Stimulated activated naive CD4-positive, alpha-beta T cell treated with Interleukin-2 at 50 U/mL for 16 hours (primary cell): ENCODE data around the gene DIP2C.

Source experiments
- DNase-seq: peaks from one replicate; lab custom pipeline; 2025; lab: John Stamatoyannopoulos, UW

Gene DIP2C

GRCh38 chr10:677038-677437 lies 12.4 kb downstream of the DIP2C start:
- no peak for DNase-seq

GRCh38 chr10:676178-676577 lies 13.3 kb downstream of the DIP2C start:
- DNase-seq: no peak

- no peak for DNase-seq
These were observed 13.9 kb downstream of the DIP2C start for GRCh38 chr10:675532-675931.

GRCh38 chr10:673492-673891 lies 16.0 kb downstream of the DIP2C start:
- DNase-seq: no peak

GRCh38 chr10:672992-673391 lies 16.5 kb downstream of the DIP2C start:
- DNase-seq: no peak

- no peak for DNase-seq
These were observed 17.3 kb downstream of the DIP2C start for GRCh38 chr10:672203-672602.

- DNase-seq: no peak
These were observed 18.5 kb downstream of the DIP2C start for GRCh38 chr10:670990-671389.

- no peak for DNase-seq
These were observed 19.4 kb downstream of the DIP2C start for GRCh38 chr10:670038-670437.

GRCh38 chr10:668786-669485 lies 20.5 kb downstream of the DIP2C start:
- no peak for DNase-seq

GRCh38 chr10:667602-668143 lies 21.8 kb downstream of the DIP2C start:
- no peak for DNase-seq

- no peak for DNase-seq
These were observed 22.4 kb downstream of the DIP2C start for GRCh38 chr10:667096-667495.

GRCh38 chr10:666237-667012 lies 23.0 kb downstream of the DIP2C start:
- no peak for DNase-seq

GRCh38 chr10:665579-666091 lies 23.8 kb downstream of the DIP2C start:
- no peak for DNase-seq

GRCh38 chr10:664893-665292 lies 24.6 kb downstream of the DIP2C start:
- no peak for DNase-seq

GRCh38 chr10:664301-664700 lies 25.2 kb downstream of the DIP2C start:
- no peak for DNase-seq

GRCh38 chr10:663831-664251 lies 25.6 kb downstream of the DIP2C start:
- no peak for DNase-seq

- no peak for DNase-seq
These were observed 26.1 kb downstream of the DIP2C start for GRCh38 chr10:663466-663751.

- no peak for DNase-seq
These were observed 26.6 kb downstream of the DIP2C start for GRCh38 chr10:662686-663465.

- DNase-seq: no peak
These were observed 27.3 kb downstream of the DIP2C start for GRCh38 chr10:662223-662605.

- DNase-seq: no peak
These were observed 27.8 kb downstream of the DIP2C start for GRCh38 chr10:661597-662222.

- DNase-seq: no peak
These were observed 28.4 kb downstream of the DIP2C start for GRCh38 chr10:660970-661596.
